Measurements from ENCODE around the gene FAM240A.

The FAM240A gene

DNA sequence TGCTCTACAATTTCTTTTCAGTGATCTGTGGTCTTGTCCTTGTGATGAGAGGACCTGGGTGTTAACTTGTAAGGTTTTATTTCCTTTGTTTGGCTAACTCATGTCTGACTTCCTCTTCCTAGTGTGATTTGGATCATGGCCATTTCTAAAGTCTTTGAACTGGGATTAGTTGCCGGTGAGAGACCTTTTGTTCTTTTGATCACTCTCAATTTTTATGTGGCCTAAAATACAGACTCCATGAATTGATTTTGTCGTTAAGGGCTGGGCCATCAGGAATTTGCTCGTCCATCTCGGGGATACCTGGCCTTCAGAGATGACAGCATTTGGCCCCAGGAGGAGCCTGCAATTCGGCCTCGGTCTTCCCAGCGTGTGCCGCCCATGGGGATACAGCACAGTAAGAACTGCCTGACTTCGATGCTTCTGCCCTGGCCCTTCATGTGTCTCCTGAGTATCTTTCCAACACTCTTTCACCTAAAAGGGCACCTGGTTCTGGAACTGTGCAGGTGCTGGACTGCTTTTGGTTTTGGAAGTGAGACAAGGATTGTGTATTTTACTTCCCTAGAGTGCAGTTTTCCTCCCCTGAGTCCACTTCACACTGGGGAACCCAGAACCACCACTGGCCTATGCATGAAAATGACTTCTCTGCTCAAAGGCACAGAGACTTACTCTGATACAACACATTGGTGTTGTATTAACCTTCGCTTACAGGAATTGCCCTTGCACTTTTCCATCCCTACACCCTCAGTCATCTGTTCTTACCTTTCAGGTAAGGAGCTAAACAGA, 33.2 kb upstream of the FAM240A start:
- DNase-seq (ENCODE audit: low read depth): no peak
- TF ChIP-seq, protein P1, sequence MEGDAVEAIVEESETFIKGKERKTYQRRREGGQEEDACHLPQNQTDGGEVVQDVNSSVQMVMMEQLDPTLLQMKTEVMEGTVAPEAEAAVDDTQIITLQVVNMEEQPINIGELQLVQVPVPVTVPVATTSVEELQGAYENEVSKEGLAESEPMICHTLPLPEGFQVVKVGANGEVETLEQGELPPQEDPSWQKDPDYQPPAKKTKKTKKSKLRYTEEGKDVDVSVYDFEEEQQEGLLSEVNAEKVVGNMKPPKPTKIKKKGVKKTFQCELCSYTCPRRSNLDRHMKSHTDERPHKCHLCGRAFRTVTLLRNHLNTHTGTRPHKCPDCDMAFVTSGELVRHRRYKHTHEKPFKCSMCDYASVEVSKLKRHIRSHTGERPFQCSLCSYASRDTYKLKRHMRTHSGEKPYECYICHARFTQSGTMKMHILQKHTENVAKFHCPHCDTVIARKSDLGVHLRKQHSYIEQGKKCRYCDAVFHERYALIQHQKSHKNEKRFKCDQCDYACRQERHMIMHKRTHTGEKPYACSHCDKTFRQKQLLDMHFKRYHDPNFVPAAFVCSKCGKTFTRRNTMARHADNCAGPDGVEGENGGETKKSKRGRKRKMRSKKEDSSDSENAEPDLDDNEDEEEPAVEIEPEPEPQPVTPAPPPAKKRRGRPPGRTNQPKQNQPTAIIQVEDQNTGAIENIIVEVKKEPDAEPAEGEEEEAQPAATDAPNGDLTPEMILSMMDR (IDR thresholded peaks at IDR 0.05; ENCODE audit: low read depth, low read length, missing control alignments): no peak
- in situ Hi-C loops (cut with HindIII; ENCODE audit: low sequenced_read_pairs): no loop called here
- H3K4me3 ChIP-seq (ENCODE audit: low read depth, low read length): no peak overlapping the region

DNA sequence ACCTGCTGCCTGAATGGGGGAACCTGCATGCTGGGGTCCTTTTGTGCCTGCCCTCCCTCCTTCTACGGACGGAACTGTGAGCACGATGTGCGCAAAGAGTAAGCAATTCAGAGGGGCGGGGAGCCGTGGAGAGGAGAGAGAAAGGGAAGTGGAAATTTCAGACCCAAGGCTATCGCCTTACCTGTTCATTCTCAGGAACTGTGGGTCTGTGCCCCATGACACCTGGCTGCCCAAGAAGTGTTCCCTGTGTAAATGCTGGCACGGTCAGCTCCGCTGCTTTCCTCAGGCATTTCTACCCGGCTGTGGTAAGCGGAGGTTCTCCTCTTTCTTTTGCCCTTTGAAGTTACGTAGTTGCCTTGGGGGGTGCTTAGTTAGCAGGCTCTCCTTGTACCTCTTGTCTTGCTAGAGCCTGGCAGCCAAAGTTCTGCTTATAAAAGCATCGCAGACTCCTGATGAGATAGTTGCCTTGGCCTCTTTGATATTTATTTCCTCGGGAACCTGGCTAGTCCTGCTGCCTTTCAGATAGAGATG, 32.5 kb upstream of the FAM240A start:
- in situ Hi-C loops (cut with HindIII; ENCODE audit: low sequenced_read_pairs): no loop called here
- DNase-seq (ENCODE audit: low read depth): no peak
- TF ChIP-seq, protein P1 (IDR thresholded peaks at IDR 0.05; ENCODE audit: low read depth, low read length, missing control alignments): no peak
- H3K4me3 ChIP-seq (ENCODE audit: low read depth, low read length): no peak overlapping the region

DNA sequence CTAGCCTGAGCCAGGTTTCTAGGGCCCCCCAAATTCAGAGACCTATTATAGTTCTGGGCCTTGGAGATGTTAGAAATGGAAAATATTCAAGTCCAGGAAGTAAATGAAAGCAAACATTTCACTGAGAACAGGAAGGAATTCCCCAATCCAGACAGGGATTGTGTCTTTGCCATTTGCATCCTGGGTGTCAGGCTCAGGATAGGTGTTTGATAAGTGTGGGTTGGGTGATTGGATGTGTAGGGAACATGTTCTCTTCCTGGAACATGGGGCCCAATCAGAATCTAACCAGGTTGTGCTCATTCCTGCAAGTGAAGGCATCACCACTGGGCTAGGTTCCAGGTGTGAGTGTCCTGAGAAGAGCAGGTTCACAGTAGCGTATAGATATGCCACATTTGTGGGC, 31.6 kb upstream of the FAM240A start:
- H3K4me3 ChIP-seq (ENCODE audit: low read depth, low read length): no peak overlapping the region
- DNase-seq (ENCODE audit: low read depth): no peak
- TF ChIP-seq, protein P1 (IDR thresholded peaks at IDR 0.05; ENCODE audit: low read depth, low read length, missing control alignments): no peak
- in situ Hi-C loops (cut with HindIII; ENCODE audit: low sequenced_read_pairs): no loop called here

DNA sequence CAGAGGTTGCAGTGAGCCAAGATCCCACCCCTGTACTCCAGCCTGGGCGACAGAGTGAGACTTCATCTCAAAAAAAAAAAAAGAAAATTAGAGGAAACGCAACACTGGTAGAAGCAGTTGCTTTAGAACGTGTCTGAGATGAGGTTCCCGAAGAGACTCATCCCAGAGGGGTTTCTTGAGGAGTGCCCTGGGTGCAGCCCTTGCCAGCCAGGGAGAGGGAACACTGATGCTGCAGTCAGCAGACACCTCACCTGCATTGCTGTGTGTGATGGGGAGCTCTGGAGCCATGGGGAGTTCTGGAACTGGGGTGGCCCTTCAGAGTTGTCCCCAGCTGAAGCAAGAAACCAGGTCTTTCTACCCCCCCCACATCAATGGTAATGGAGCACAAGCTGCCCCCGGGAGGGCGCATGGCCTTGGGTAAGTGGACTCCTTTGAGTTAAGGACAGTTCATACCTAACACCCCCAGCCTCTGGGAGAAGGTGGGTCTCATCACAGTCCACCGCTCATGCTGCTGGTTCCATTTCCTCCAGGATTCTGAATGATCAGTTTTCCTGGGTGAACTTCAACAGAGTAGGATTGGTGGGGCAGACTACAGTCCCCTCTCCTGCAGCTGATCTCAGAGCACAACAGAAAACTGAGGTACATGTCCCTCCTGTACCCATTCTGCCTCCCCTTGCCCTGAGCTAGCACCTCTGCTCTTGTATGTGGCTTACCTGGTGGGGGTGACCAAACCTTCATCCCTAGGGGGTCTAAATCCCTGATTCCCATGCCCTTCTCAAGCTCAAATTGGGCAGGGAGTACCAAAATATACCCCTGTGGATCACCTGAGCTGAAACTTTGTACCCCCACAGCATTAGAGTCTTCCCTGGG, 27.5 kb upstream of the FAM240A start:
- H3K4me3 ChIP-seq (ENCODE audit: low read depth, low read length): no peak overlapping the region
- TF ChIP-seq, protein P1 (IDR thresholded peaks at IDR 0.05; ENCODE audit: low read depth, low read length, missing control alignments): no peak
- in situ Hi-C loops (cut with HindIII; ENCODE audit: low sequenced_read_pairs): no loop called here
- no peak for DNase-seq (ENCODE audit: low read depth)

DNA sequence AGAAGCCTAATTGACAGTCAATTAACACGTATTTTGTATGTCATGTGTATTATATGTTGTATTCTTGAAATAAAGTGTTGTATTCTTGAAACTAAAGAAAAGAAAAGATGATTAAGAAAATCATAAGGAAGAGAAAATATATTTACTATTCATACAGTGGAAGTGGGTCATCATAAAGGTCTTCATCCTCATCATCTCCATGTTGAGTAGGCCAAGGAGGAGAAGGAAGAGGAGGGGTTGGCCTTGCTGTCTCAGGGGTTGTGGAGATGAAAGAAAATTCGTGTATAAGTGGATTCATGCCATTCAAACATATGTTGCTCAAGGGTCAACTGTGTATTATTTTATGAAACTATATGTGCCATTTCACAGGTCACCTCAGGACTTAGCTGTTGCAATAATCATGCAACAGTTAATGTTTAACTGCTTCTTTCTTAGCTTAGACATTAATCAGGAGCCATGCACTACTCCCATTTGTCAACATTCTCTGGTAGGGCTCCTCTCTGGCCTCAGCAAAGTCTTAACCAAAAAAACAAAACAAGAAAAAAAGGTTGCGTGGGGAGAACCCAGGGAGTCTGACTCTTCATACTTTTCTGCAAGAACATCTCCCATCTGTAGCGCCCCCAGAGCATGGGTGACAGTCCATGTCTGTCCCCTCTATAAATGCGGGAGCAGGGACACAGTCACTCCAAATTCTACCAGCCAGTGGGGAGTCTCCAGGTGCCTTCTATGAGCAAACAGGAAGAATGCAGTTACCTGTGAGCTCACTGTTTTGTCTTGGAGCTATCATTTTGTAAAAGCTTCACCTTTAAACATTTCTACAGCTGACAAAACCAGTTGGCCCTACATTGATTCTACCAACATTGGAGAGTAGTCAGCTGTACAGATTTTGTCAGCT, 26.3 kb upstream of the FAM240A start:
- H3K4me3 ChIP-seq (ENCODE audit: low read depth, low read length): no peak overlapping the region
- DNase-seq (ENCODE audit: low read depth): no peak
- in situ Hi-C loops (cut with HindIII; ENCODE audit: low sequenced_read_pairs): no loop called here
- TF ChIP-seq, protein P1 (IDR thresholded peaks at IDR 0.05; ENCODE audit: low read depth, low read length, missing control alignments): no peak
